ENCODE data around the gene SERPINA9. TPM values are rescaled to one million over a fixed set of nuclear protein-coding genes. Genes with fewer than 3 reads are reported as not detected.
"Not testable (repeated sequence)": the region's sequence is repeated elsewhere in the genome, so short reads cannot be mapped to it uniquely, and the experiment has no call there.

SERPINA9 gene
- total RNA-seq, 6 experiments from 2014 or later: 0.18 TPM; not detected in 5

GRCh38 chr14:94515426-94515825 is 39.4 kb upstream of the SERPINA9 start:
- Histone ChIP-seq H3K4me3 (no peak overlapping the region), H3K27ac (no peak overlapping the region), H3K9me3 (no peaks in the 10 kb centered on the region), H3K36me3 (no peaks in the 10 kb centered on the region), H3K27me3 (no peaks in the 10 kb centered on the region), H3K4me1 (no peaks in the 10 kb centered on the region)
- WGBS (ENCODE audit: insufficient coverage, low coverage, low lambda C conversion rate, missing lambda C conversion rate): 82% methylated on average over 6 of the region's 9 CpGs
- no peak for TF ChIP-seq POLR2A (IDR thresholded peaks at IDR 0.05)
- TF ChIP-seq CTCF (IDR thresholded peaks at IDR 0.05): no peak
- ATAC-seq (no peak), DNase-seq (no peak)
- intact Hi-C loops (cut with DNase I): no loop called here

DNA sequence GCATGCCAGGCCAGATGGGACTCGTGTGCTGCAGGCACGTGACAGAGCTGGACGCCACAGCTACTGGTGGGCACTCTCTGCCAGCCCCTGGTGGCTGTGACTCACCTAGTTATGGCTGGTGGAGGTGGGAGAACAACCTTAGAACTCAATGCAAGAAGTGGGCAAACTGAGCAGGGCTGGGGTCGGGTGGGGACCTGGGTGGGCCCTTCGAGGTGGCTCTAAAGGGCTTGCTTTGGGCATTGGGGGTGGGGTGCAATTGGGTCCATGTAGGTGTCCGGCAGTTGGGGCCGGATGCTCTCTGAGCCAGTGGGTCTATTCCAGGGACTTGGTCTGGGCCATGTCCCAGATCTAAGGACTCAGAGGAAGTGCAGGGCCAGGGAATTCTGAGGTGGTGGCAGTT is 38.4 kb upstream of the SERPINA9 start:
- DNase-seq: no peak
- H3K9me3 ChIP-seq: no peaks in the 10 kb centered on the region
- intact Hi-C loops (cut with DNase I): no loop called here
- no peak for ATAC-seq
- WGBS (ENCODE audit: insufficient coverage, low coverage, low lambda C conversion rate, missing lambda C conversion rate): no CpG with 5 or more reads among the region's 7 CpGs
- H3K36me3 ChIP-seq: no peaks in the 10 kb centered on the region
- no peak overlapping the region for H3K27ac ChIP-seq
- no peak overlapping the region for H3K4me3 ChIP-seq
- no peaks in the 10 kb centered on the region for H3K4me1 ChIP-seq
- no peak for TF ChIP-seq POLR2A (IDR thresholded peaks at IDR 0.05)
- no peak for TF ChIP-seq CTCF (IDR thresholded peaks at IDR 0.05)
- H3K27me3 ChIP-seq: no peaks in the 10 kb centered on the region

DNA sequence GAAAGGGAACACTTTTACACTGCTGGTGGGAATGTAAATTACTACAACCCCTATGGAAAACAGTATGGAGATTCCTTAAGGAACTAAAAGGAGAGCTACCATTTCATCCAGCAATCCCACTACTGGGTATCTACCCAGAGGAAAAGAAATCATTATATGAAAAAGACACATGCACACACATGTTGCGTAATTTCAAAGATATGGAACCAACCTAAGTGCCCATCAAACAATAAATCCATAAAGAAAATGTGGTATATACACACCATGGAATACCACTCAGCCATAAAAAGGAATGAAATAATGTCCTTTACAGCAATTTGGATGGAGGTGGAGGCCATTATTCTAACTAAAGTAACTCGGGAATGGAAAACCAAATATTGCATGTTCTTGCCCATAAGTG is 34.5 kb upstream of the SERPINA9 start:
- H3K27ac ChIP-seq; H3K4me1 ChIP-seq; H3K4me3 ChIP-seq; H3K36me3 ChIP-seq; ATAC-seq; intact Hi-C loops (cut with DNase I); DNase-seq; H3K27me3 ChIP-seq; H3K9me3 ChIP-seq: not testable (repeated sequence)
- WGBS (ENCODE audit: insufficient coverage, low coverage, low lambda C conversion rate, missing lambda C conversion rate): 74% methylated on average over 2 of the region's 2 CpGs

DNA sequence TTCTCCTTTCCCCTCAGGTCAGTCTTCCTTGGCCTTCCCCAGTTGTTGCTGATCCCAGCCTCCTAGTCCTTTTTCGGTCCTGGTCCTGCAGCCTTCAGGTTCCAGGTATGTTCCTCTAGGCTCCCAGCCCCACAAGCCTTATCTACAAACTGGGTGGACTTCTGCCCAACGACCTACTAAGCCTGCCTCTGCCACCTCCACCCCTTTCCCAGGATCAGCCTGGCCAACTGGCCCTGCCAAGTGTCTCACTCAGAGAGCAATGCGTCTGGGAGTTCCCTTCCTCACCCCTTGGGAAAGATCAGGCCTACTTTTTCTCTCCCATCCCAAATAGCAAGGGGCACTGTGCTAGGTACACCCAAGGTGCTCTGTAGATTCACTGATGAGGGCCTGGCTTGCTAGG is 33.4 kb upstream of the SERPINA9 start, which contains the start of gene SERPINA12:
TSS of gene SERPINA12 (minus strand) at position 114 of the 400 bp plus-strand sequence. CDS start 11,072 bp downstream, outside the sequence.
- no peak within 1 kb of the TSS for H3K4me3 ChIP-seq
- DNase-seq (no peak), ATAC-seq (peak; percentile 13 to 92 (median 50))
- no peak for TF ChIP-seq CTCF (IDR thresholded peaks at IDR 0.05)
- no peak for TF ChIP-seq POLR2A (IDR thresholded peaks at IDR 0.05)
- no peaks in the 10 kb centered on the region for H3K27me3 ChIP-seq
- no peaks in the 10 kb centered on the region for H3K9me3 ChIP-seq
- H3K27ac ChIP-seq: no peak within 1 kb of the TSS
- no peaks in the 10 kb centered on the region for H3K36me3 ChIP-seq
- H3K4me1 ChIP-seq: peaks cover 0 to 6% (median 0%) of the 10 kb centered on the region in 4 donors
- intact Hi-C loops (cut with DNase I): no loop called here
- 9% methylated on average over 2 of the region's 3 CpGs for WGBS (ENCODE audit: insufficient coverage, low coverage, low lambda C conversion rate, missing lambda C conversion rate)

DNA sequence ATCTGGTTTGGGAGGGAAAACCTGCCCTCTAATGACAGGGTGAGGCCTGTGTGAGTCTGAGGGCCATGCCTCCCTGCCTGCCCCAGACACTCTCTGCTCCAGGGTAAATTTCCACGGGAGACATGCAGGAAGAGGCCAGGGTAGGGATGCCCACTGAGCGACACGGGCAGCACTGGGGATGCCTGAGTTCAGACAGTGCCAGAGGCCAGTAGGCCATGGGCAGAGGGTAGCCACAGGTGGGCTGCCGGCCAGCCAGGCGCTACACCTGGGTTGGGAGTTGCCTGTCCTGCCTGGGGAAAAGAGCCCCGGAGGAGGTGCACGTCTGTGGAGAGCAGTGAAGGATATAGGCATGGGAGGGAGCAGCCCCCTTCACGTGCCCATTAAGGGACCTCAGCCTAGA is 29.6 kb upstream of the SERPINA9 start:
- TF ChIP-seq POLR2A (IDR thresholded peaks at IDR 0.05) (no peak), CTCF (IDR thresholded peaks at IDR 0.05) (no peak)
- H3K4me3 ChIP-seq: no peak overlapping the region
- intact Hi-C loops (cut with DNase I): no loop called here
- peaks cover 0 to 17% (median 9%) of the 10 kb centered on the region in 4 donors for H3K4me1 ChIP-seq
- H3K27me3 ChIP-seq: no peaks in the 10 kb centered on the region
- no peaks in the 10 kb centered on the region for H3K9me3 ChIP-seq
- ATAC-seq (peak in 1 of 4 donors; percentile 6), DNase-seq (no peak)
- H3K27ac ChIP-seq: no peak overlapping the region
- no CpG with 5 or more reads among the region's 8 CpGs for WGBS (ENCODE audit: insufficient coverage, low coverage, low lambda C conversion rate, missing lambda C conversion rate)
- H3K36me3 ChIP-seq: no peaks in the 10 kb centered on the region

Data from right lobe of liver (tissue), 6 donors.